T-helper 22 cell (primary cell): ENCODE data around the gene TAOK3.
"Not testable (repeated sequence)": the region's sequence is repeated elsewhere in the genome, so short reads cannot be mapped to it uniquely, and the experiment has no call there.

Source experiments
- DNase-seq: peaks from one replicate; pipeline ENCODE4 v3.0.0-alpha.2; 2020; ENCODE audit warnings: low read depth

The TAOK3 gene

GRCh38 chr12:118299791-118300460 is 72.8 kb downstream of the TAOK3 start:
- no peak for DNase-seq

GRCh38 chr12:118297284-118297683 is 75.4 kb downstream of the TAOK3 start:
- DNase-seq = no peak

- no peak for DNase-seq
These were observed 79.9 kb downstream of the TAOK3 start for GRCh38 chr12:118292836-118293235.

GRCh38 chr12:118290130-118290529 is 82.6 kb downstream of the TAOK3 start:
- no peak for DNase-seq

- no peak for DNase-seq
These were observed 84.5 kb downstream of the TAOK3 start for GRCh38 chr12:118288174-118288573.

GRCh38 chr12:118287728-118288127 is 85.0 kb downstream of the TAOK3 start:
- DNase-seq = no peak

GRCh38 chr12:118282767-118283166 is 89.9 kb downstream of the TAOK3 start:
- DNase-seq = no peak

GRCh38 chr12:118278288-118278687 is 94.4 kb downstream of the TAOK3 start:
- not testable (repeated sequence) for DNase-seq

GRCh38 chr12:118274066-118274465 is 98.6 kb downstream of the TAOK3 start:
- no peak for DNase-seq

- DNase-seq = no peak
These were observed 100.8 kb downstream of the TAOK3 start for GRCh38 chr12:118271770-118272417.

- no peak for DNase-seq
These were observed 101.5 kb downstream of the TAOK3 start for GRCh38 chr12:118271183-118271582.

GRCh38 chr12:118269806-118270205 is 102.9 kb downstream of the TAOK3 start:
- DNase-seq = no peak

GRCh38 chr12:118259079-118259478 is 113.6 kb downstream of the TAOK3 start:
- DNase-seq = no peak

GRCh38 chr12:118256352-118256751 is 116.4 kb downstream of the TAOK3 start:
- DNase-seq = no peak

- no peak for DNase-seq
These were observed 123.2 kb downstream of the TAOK3 start for GRCh38 chr12:118249547-118249946.

GRCh38 chr12:118245886-118246285 is 126.8 kb downstream of the TAOK3 start:
- DNase-seq = not testable (repeated sequence)

- DNase-seq = no peak
These were observed 133.8 kb downstream of the TAOK3 start for GRCh38 chr12:118238888-118239287.

GRCh38 chr12:118237908-118238307 is 134.8 kb downstream of the TAOK3 start:
- no peak for DNase-seq

GRCh38 chr12:118237052-118237665 is 135.5 kb downstream of the TAOK3 start:
- no peak for DNase-seq

GRCh38 chr12:118220702-118221101 is 152.0 kb downstream of the TAOK3 start:
- DNase-seq = no peak

- no peak for DNase-seq
These were observed 152.9 kb downstream of the TAOK3 start for GRCh38 chr12:118219772-118220171.

GRCh38 chr12:118219106-118219505 is 153.6 kb downstream of the TAOK3 start:
- no peak for DNase-seq

GRCh38 chr12:118213452-118213851 is 159.3 kb downstream of the TAOK3 start:
- no peak for DNase-seq
